ENCODE data around the gene SPPL3.
"Not testable (repeated sequence)": the region's sequence is repeated elsewhere in the genome, so short reads cannot be mapped to it uniquely, and the experiment has no call there.

SPPL3 gene

GRCh38 chr12:120904197-120904773 lies at the start of gene SPPL3:
SPPL3 (minus strand) TSS chr12:120904358; CDS start chr12:120903867, 491 bp downstream.
- Histone ChIP-seq H3K27me3 (replicated peaks) (no peaks in the 10 kb centered on the region), H3K36me3 (replicated peaks) (no peaks in the 10 kb centered on the region), H3K4me3 (ENCODE audit: low read depth, low read length) (peak within 1 kb of the TSS; percentile 82), H3K27ac (peak within 1 kb of the TSS; percentile 9)
- no peak for TF ChIP-seq CTCF (IDR thresholded peaks at IDR 0.05; ENCODE audit: low read depth, low read length, missing control alignments)
- DNase-seq: peak; percentile 79
- in situ Hi-C loops (cut with HindIII; ENCODE audit: low pct_ligation_motif_present, low sequenced_read_pairs): no loop called here

GRCh38 chr12:120950807-120951206 lies 46.6 kb upstream of the SPPL3 start:
- Histone ChIP-seq H3K4me3 (ENCODE audit: low read depth, low read length) (no peak overlapping the region), H3K36me3 (replicated peaks) (no peaks in the 10 kb centered on the region), H3K27ac (no peak overlapping the region), H3K27me3 (replicated peaks) (no peaks in the 10 kb centered on the region)
- no peak for DNase-seq
- in situ Hi-C loops (cut with HindIII; ENCODE audit: low pct_ligation_motif_present, low sequenced_read_pairs): no loop called here
- no peak for TF ChIP-seq CTCF (IDR thresholded peaks at IDR 0.05; ENCODE audit: low read depth, low read length, missing control alignments)

DNA sequence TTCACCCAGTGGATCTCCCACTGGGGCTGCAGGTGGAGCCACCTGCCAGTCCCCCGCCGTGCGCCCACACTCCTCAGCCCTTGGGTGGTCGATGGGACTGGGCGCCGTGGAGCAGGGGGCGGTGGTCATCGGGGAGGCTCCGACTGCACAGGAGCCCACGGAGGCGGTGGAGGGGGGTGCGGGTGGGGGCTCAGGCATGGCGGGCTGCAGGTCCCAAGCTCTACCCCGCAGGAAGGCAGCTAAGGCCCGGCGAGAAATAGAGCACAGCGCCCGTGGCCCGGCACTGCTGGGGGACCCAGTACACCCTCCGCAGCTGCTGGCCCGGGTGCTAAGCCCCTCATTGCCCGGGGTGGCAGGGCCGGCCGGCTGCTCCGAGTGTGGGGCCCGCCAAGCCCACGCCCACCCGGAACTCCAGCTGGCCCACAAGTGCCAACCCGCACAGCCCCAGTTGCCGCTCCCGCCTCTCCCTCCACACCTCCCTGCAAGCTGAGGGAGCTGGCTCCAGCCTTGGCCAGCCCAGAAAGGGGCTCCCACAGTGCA lies 46.2 kb upstream of the SPPL3 start:
- H3K4me3 ChIP-seq (ENCODE audit: low read depth, low read length); DNase-seq; H3K27ac ChIP-seq; H3K27me3 ChIP-seq (replicated peaks); in situ Hi-C loops (cut with HindIII; ENCODE audit: low pct_ligation_motif_present, low sequenced_read_pairs); H3K36me3 ChIP-seq (replicated peaks): not testable (repeated sequence)

GRCh38 chr12:120945516-120945915 lies 41.4 kb upstream of the SPPL3 start:
- DNase-seq; H3K36me3 ChIP-seq (replicated peaks); H3K27me3 ChIP-seq (replicated peaks); H3K27ac ChIP-seq; H3K4me3 ChIP-seq (ENCODE audit: low read depth, low read length); in situ Hi-C loops (cut with HindIII; ENCODE audit: low pct_ligation_motif_present, low sequenced_read_pairs): not testable (repeated sequence)

DNA sequence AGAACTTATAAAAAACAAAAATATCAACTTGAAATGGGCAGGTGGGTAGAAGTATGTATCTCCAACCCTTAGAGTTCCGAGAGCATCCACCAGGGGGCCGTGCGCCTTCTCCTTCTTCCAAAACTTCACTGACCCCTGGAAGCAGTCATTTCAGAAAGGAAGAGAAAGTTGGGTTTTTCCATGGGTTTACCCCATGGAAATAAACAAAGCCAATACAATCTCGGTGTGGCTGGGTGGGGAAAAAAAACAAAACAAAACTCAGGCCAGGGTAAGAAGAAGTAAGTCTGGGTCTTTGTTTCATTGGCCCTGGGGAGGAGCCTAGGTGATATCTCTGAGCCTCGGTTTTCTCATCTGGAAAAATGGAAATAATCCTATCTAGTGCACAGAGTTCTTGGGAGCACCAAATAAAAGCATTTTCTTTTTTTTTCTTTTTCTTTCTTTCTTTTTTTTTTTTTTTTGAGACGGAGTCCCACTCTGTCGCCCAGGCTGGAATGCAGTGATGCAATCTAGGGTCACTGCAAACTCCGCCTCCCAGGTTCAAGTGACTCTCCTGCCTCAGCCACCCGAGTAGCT lies 40.6 kb upstream of the SPPL3 start:
- TF ChIP-seq CTCF (IDR thresholded peaks at IDR 0.05; ENCODE audit: low read depth, low read length, missing control alignments): peak; percentile 87
- peak; percentile 31 for DNase-seq
- Histone ChIP-seq H3K27ac (no peak overlapping the region), H3K27me3 (replicated peaks) (no peaks in the 10 kb centered on the region), H3K36me3 (replicated peaks) (no peaks in the 10 kb centered on the region), H3K4me3 (ENCODE audit: low read depth, low read length) (no peak overlapping the region)
- in situ Hi-C loops (cut with HindIII; ENCODE audit: low pct_ligation_motif_present, low sequenced_read_pairs): no loop called here

- Histone ChIP-seq H3K27ac (no peak overlapping the region), H3K36me3 (replicated peaks) (no peaks in the 10 kb centered on the region), H3K27me3 (replicated peaks) (no peaks in the 10 kb centered on the region), H3K4me3 (ENCODE audit: low read depth, low read length) (no peak overlapping the region)
- no peak for DNase-seq
- in situ Hi-C loops (cut with HindIII; ENCODE audit: low pct_ligation_motif_present, low sequenced_read_pairs): no loop called here
- no peak for TF ChIP-seq CTCF (IDR thresholded peaks at IDR 0.05; ENCODE audit: low read depth, low read length, missing control alignments)
Measured at GRCh38 chr12:120943482-120943881, 39.3 kb upstream of the SPPL3 start.
